HG02973 (cell line): ENCODE data around the gene CDPF1.
"Not testable (repeated sequence)": the region's sequence is repeated elsewhere in the genome, so short reads cannot be mapped to it uniquely, and the experiment has no call there.

ENCODE experiments used
- ATAC-seq: cut with Tn5 transposase; IDR thresholded peaks from one replicate; pipeline ENCODE4 v1.9.1; 2021; ENCODE audit warnings: moderate library complexity; ENCODE audit not compliant: unreplicated experiment

Gene CDPF1

DNA sequence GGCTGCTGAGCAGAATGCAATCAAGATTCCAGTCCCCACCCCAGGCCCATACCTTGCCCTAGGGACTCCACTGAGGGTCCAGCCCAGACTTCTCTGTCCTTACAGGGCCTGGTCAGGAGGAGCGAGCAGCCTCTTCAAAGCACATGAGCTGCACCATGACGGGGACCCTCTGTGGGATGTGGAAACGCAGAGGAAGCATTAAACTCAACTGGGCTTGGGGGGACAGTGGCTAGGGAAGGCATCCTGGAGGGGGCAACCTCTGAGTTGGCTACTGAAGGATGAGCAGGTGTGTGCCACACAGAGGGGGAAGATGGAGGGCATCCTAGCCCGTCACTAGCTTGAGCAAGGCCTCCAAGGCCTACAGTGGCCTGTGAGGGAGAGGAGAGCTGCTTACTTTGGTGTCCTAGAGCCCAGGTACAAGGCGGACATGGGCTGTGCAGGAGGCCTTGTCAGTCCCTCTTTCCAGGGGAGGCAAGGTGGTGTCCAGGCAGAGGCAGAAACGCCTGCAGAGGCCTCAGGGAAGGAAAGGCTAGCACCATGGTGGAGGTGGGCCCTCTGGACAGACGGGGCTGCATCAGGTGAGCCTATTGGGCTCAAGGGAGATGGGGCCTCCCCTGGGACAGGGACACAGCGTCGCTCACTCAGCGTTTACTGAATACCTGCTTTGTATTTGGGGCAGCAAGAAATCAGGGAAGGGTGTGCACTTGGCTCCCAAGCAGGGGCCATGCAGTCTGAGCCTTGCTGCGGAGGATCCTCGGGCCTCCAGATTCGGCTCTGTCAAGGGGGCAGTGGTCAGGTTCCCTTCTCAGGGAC, 32.0 kb upstream of the CDPF1 start:
- ATAC-seq: no peak

GRCh38 chr22:46280999-46281623, 31.0 kb upstream of the CDPF1 start:
- no peak for ATAC-seq

- ATAC-seq: no peak
Observed at GRCh38 chr22:46280063-46280817, 30.1 kb upstream of the CDPF1 start.

DNA sequence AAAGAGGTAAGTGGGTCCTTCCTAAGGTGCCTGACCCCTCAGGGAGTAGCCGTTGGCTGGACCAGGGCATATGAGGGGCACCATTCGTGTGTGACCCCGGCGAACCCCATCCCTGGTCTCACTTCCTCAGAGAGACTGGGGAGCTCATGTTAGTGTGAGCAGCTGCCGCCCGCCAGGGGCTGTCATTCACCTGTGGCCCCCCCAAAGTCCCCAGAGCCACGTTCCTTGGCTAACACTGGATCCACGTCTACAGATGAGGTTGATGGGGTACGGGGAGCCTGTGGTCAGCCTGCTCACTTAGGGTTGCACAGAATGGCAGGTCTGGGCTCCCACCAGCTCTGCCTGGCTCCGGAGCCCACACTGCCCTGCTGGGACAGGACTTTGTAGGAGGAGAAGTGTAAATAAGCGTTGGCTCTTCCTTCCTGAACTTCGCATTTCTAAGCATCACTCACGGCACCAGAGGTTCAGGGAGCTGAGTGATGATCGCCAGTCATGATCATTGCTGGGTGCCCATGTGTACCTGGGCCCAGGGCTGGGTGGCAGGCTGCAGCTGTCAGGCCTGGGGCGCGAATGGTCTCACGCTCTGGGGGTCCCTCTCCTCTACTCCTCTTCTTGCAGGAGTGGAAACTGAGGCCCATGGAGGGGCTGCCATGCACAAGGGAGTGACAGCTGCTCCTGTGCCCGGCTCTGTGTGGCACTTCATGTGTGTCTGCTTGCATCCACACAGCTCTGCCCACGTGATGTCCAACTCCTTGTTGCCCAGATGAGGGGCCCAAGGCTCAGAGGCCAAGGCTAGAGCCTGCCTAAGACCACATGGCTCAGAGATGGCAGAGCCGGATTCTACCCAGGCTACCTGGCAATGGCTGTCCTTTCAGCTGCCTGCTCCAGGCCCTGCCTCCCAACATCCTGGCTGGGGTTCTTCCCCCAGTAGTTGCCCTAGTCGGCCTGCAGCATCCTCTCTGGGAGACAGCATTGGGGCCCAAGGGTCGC, 28.9 kb upstream of the CDPF1 start:
- ATAC-seq: no peak

DNA sequence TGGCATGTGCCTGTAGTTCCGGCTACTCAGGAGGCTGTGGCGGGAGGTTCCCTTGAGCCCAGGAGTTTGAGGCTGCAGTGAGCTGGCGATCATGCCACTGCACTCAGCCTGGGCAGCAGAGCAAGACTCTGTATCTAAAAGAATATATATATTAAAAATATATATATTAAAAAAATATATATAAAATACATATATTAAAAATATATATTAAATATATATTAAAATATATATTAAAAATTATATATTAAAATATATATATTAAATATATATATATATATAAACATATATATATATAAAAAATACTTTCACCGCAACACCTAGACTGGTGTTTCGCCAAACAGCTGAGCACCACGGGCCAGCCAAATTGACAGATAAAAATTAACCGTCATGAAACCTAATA, 26.5 kb upstream of the CDPF1 start:
- ATAC-seq: no peak

GRCh38 chr22:46275455-46276122, 25.5 kb upstream of the CDPF1 start:
- ATAC-seq: no peak

DNA sequence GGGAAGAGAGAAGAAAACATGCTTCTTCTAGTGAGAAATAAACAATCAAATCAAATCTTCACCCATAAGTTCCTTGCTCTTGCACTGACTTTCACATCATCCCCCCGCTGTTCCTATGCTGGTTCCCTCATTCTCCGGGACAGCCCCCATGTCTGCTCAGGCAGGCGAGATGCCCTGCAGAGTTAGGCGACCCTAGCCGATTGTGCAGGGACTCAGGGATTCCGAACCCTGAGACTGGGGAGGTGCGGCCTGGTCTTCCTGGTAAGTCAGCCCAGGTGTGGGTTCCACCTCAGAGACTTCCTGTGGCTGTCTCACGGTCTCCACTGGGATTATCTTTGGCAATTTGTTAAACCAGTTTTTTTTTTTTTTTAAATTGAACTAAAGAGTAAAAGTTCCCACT, 24.3 kb upstream of the CDPF1 start:
- no peak for ATAC-seq

GRCh38 chr22:46273432-46274148, 23.5 kb upstream of the CDPF1 start:
- ATAC-seq: no peak

- ATAC-seq: no peak
Observed at GRCh38 chr22:46272762-46273431, 22.8 kb upstream of the CDPF1 start.

DNA sequence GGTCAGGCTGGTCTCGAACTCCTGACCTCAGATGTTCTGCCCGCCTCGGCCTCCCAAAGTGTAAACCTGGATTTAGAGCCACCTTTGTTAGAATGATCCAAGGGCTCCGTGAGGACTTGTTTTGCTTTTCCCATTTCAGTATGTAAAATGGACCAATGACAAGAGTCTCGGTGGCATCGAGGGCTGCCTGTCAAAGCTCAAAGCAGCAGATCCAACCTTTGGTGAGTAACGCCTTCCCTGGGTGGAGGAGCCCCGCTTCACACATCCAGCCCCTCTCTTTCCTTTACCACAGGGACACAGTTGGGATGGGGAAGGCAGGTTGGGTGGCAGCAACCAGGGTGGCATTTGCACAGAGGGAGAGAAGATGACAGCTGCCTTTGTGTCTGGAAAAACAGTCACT, 22.1 kb upstream of the CDPF1 start:
- ATAC-seq: no peak

DNA sequence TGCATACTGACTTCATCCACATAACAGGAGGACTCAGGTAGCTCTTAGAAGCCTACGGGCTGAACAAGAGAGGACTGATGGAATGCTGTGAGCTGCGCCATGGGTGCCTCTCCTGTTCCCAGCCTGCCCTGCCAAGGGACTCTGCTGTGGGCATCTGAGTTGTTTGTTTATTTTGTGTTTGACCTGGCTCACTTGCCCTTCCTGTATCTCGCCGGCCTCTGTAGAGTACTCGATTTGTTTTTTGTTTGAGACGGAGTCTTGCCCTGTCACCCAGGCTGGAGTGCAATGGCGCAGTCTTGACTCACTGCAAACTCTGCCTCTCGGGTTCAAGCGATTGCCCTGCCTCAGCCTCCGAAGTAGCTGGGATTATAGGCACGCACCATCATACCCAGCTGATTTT, 19.5 kb upstream of the CDPF1 start:
- ATAC-seq: no peak

GRCh38 chr22:46267431-46268279, 17.6 kb upstream of the CDPF1 start, which contains the start of gene TTC38:
Gene TTC38 (plus strand): TSS chr22:46268008. CDS start chr22:46268040, 32 bp downstream.
- peak; percentile 67 for ATAC-seq

- ATAC-seq: not testable (repeated sequence)
Observed at GRCh38 chr22:46265627-46266026, 15.5 kb upstream of the CDPF1 start.

GRCh38 chr22:46264520-46264919, 14.4 kb upstream of the CDPF1 start:
- not testable (repeated sequence) for ATAC-seq

- ATAC-seq: no peak
Observed at GRCh38 chr22:46263216-46263590, 13.1 kb upstream of the CDPF1 start, which contains the start of gene PKDREJ. Gene PKDREJ (minus strand): TSS chr22:46263343. CDS start chr22:46263322, 21 bp downstream.

DNA sequence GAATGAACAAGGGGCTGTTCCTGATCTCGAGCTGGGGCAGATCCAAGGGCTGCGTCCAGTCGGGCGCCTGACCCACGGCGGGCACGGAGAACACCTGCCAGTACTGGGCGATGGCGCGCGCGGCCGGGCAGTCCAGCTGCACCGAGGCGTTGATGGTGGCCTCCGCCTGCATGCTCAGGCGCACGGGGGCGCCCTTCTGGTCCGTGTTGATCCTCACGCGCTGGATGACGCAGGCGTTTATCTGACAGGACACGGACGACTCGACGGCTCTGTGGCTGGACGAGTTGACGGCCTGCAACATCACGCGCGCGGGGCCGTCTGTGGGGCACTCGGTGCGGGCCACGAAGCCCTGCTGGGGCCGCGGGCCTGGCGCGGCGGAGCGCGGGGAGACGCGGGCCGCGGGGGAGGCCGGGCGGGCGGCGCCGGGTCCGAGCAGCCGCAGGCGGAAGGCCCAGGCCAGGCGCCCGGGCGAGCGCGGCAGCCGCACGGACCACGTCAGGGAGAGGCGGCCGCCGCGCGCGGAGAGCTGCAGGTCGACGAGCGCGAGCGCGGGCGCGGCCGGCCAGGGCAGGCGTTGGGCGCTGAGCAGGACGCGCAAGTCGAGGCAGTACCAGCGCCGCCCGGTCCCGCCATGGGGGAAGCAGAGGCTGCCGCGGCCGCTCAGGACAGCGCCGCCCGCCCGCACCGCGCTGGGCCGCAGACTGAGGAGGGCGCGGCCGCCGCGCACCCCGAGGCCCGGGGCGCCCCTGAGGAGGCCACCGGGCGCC, 12.5 kb upstream of the CDPF1 start:
- no peak for ATAC-seq

DNA sequence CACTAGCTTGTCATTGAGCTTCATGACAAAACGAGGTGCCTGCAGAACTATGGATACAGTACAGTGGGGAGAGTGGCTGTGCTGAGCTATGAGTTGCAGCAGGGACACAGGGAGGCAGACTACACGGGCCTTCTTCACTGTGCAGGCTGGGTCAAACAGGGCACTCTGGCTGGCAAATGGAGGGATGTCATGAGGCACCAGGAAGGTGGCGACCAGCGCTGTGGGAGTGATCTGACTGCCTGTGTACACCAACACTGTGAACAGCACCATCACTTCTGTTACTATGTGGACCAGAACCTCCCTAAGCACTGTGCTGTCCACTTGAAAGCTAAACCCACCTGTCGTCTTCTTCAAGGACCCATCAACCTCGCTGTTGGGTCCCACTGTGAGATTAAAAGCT, 9.9 kb upstream of the CDPF1 start:
- no peak for ATAC-seq
